IMR-90 (cell line): Measurements from ENCODE around the gene MTMR11. TPM values are rescaled to one million over a fixed set of nuclear protein-coding genes. Genes with fewer than 3 reads are reported as not detected.

ENCODE experiments used
- ATAC-seq: fragments of 200-7000 bp; cut with Tn5 transposase; 2 replicates; pipeline ENCODE4 v1.9.1; 2020; ENCODE audit warnings: low read depth, mild to moderate bottlenecking, moderate library complexity
- BruUV-seq: library from RNA; stranded (reverse); fragments of 400-500 nt; replicated peaks from 2 replicates; lab custom pipeline; 2021; lab: Mats Ljungman, UMichigan
- CTCF ChIA-PET: fragments of 300-600 bp; formaldehyde crosslinking; extraction: SDS; loops from one replicate; lab custom pipeline; 2021; ENCODE audit warnings: antibody characterized with exemption; lab: Yijun Ruan, JAX
- POLR2A ChIA-PET: fragments of 300-600 bp; sonication (Branson Sonifier 250); formaldehyde crosslinking; loops from one replicate; lab custom pipeline; 2022; ENCODE audit warnings: antibody characterized with exemption; ENCODE audit not compliant: unreplicated experiment; lab: Charles Lee
- DNase-seq: peaks from one replicate; pipeline ENCODE4 v3.0.0; 2013
- H2AFZ ChIP-seq: replicated peaks from 2 replicates; pipeline ENCODE3; 2013; ENCODE audit warnings: low read length, mild to moderate bottlenecking; ENCODE audit not compliant: poor library complexity
- H2AK5ac ChIP-seq: 2 replicates; pipeline ENCODE4 v1.6.1; 2013; ENCODE audit warnings: low read depth, low read length, inconsistent platforms
- H2AK9ac ChIP-seq: replicated peaks from 2 replicates; pipeline ENCODE3; 2013; ENCODE audit warnings: mild to moderate bottlenecking, low read depth, low read length, moderate library complexity; ENCODE audit not compliant: poor library complexity
- H2BK120ac ChIP-seq: 2 replicates; pipeline ENCODE4 v1.6.1; 2013; ENCODE audit warnings: low read depth, low read length, inconsistent platforms
- H2BK15ac ChIP-seq: 3 replicates; pipeline ENCODE4 v1.6.1; 2013; ENCODE audit warnings: low read depth, low read length, inconsistent platforms
- H2BK20ac ChIP-seq: 2 replicates; pipeline ENCODE4 v1.6.1; 2013; ENCODE audit warnings: low read depth, mild to moderate bottlenecking, inconsistent platforms, low read length, moderate library complexity
- H2BK5ac ChIP-seq: 2 replicates; pipeline ENCODE4 v1.6.1; 2013; ENCODE audit warnings: mild to moderate bottlenecking, low read depth, low read length, inconsistent platforms; ENCODE audit not compliant: poor library complexity, severe bottlenecking
- H3K14ac ChIP-seq: replicated peaks from 2 replicates; pipeline ENCODE4 v1.6.1; 2013; ENCODE audit warnings: low read depth, low read length, inconsistent platforms
- H3K18ac ChIP-seq: 2 replicates; pipeline ENCODE4 v1.6.1; 2013; ENCODE audit warnings: low read depth, low read length, control low read depth
- H3K23ac ChIP-seq: 2 replicates; pipeline ENCODE4 v1.6.1; 2013; ENCODE audit warnings: low read depth, low read length, inconsistent platforms
- H3K27ac ChIP-seq: 2 replicates; pipeline ENCODE4 v1.5.1; 2013; ENCODE audit warnings: mild to moderate bottlenecking, control low read depth, low read length; ENCODE audit not compliant: insufficient read depth
- H3K27me3 ChIP-seq: 2 replicates; pipeline ENCODE4 v1.6.1; 2013; ENCODE audit warnings: low read length; ENCODE audit not compliant: control insufficient read depth, insufficient read depth
- H3K36me3 ChIP-seq: 2 replicates; pipeline ENCODE4 v1.6.1; 2013; ENCODE audit warnings: low read length, mixed read lengths; ENCODE audit not compliant: control insufficient read depth, insufficient read depth
- H3K4ac ChIP-seq: 2 replicates; pipeline ENCODE4 v1.6.1; 2013; ENCODE audit warnings: low read depth, low read length, inconsistent platforms
- H3K4me1 ChIP-seq: 2 replicates; pipeline ENCODE4 v1.6.1; 2013; ENCODE audit warnings: low read length, mixed read lengths; ENCODE audit not compliant: control insufficient read depth, insufficient read depth
- H3K4me2 ChIP-seq: 2 replicates; pipeline ENCODE4 v1.6.1; 2013; ENCODE audit warnings: low read depth, mild to moderate bottlenecking, control low read depth, low read length, moderate library complexity
- H3K4me3 ChIP-seq: 2 replicates; pipeline ENCODE4 v1.5.1; 2013; ENCODE audit warnings: low read depth, mild to moderate bottlenecking, control low read depth, low read length, moderate library complexity; ENCODE audit not compliant: insufficient read depth
- H3K56ac ChIP-seq: 2 replicates; pipeline ENCODE4 v1.6.1; 2013; ENCODE audit warnings: low read length, inconsistent platforms; ENCODE audit not compliant: insufficient read depth; ENCODE audit errors: extremely low read depth
- H3K79me1 ChIP-seq, 2 experiments: 2 replicates each; pipeline ENCODE4 v1.6.1; 2013; ENCODE audit warnings: low read length in 2 of 2, inconsistent platforms in 1 of 2, low read depth in 1 of 2
- H3K9ac ChIP-seq: 2 replicates; pipeline ENCODE4 v1.6.1; 2013; ENCODE audit warnings: low read depth, low read length, control low read depth
- H3K9me1 ChIP-seq: 2 replicates; pipeline ENCODE4 v1.6.1; 2013; ENCODE audit warnings: low read length, inconsistent platforms; ENCODE audit not compliant: insufficient read depth
- H3K9me3 ChIP-seq: 2 replicates; pipeline ENCODE4 v1.6.1; 2013; ENCODE audit warnings: low read length; ENCODE audit not compliant: control insufficient read depth, insufficient read depth
- H4K20me1 ChIP-seq: 2 replicates; pipeline ENCODE4 v1.6.1; 2013; ENCODE audit warnings: low read length, inconsistent platforms; ENCODE audit not compliant: insufficient read depth
- H4K5ac ChIP-seq: 2 replicates; pipeline ENCODE4 v1.6.1; 2013; ENCODE audit warnings: mild to moderate bottlenecking, low read depth, low read length, control low read depth
- H4K8ac ChIP-seq, 2 experiments: 2 replicates each; pipeline ENCODE4 v1.6.1; 2013; ENCODE audit warnings: low read depth in 2 of 2, low read length in 2 of 2, control low read depth in 1 of 2, inconsistent platforms in 1 of 2
- H4K91ac ChIP-seq: 2 replicates; pipeline ENCODE4 v1.6.1; 2013; ENCODE audit warnings: low read depth, low read length, inconsistent platforms; ENCODE audit not compliant: insufficient read depth
- CHD1 ChIP-seq: IDR thresholded peaks from 2 replicates; pipeline ENCODE4 v1.6.1; 2012; ENCODE audit warnings: low read depth, low read length, improper control_type of control experiment
- CTCF ChIP-seq: conservative IDR thresholded peaks from 2 replicates; pipeline ENCODE4 v1.5.1; 2012; ENCODE audit warnings: mild to moderate bottlenecking, low read depth, low read length, improper control_type of control experiment
- ELK1 ChIP-seq: fragments of 150-350 bp; IDR thresholded peaks from 2 replicates; pipeline ENCODE4 v1.6.1; 2016; ENCODE audit warnings: low read depth, mild to moderate bottlenecking, low read length, moderate library complexity, borderline replicate concordance
- FOS ChIP-seq: fragments of 150-350 bp; IDR thresholded peaks from 2 replicates; pipeline ENCODE4 v1.6.1; 2016; ENCODE audit warnings: low read depth, low read length
- MAZ ChIP-seq: IDR thresholded peaks from 2 replicates; pipeline ENCODE4 v1.6.1; 2012; ENCODE audit warnings: low read depth, mild to moderate bottlenecking, low read length, improper control_type of control experiment, moderate library complexity, borderline replicate concordance
- MXI1 ChIP-seq: IDR thresholded peaks from 2 replicates; pipeline ENCODE4 v1.6.1; 2012; ENCODE audit warnings: low read depth, mild to moderate bottlenecking, low read length, moderate library complexity, borderline replicate concordance
- POLR2A ChIP-seq: IDR thresholded peaks from 2 replicates; pipeline ENCODE4 v1.6.1; 2012; ENCODE audit warnings: mild to moderate bottlenecking, low read depth, low read length
- RAD21 ChIP-seq: IDR thresholded peaks from 2 replicates; pipeline ENCODE4 v1.6.1; 2012; ENCODE audit warnings: low read length, improper control_type of control experiment
- RCOR1 ChIP-seq: IDR thresholded peaks from 2 replicates; pipeline ENCODE4 v1.6.1; 2012; ENCODE audit warnings: mild to moderate bottlenecking, low read length, improper control_type of control experiment; ENCODE audit not compliant: insufficient replicate concordance
- RFX5 ChIP-seq: IDR thresholded peaks from 2 replicates; pipeline ENCODE4 v1.8.0; 2012; ENCODE audit warnings: low read depth, mild to moderate bottlenecking, low read length, moderate library complexity
- SMC3 ChIP-seq: fragments of 150-350 bp; IDR thresholded peaks from 2 replicates; pipeline ENCODE4 v1.6.1; 2016; ENCODE audit warnings: low read depth, mild to moderate bottlenecking, antibody characterized with exemption, low read length, moderate library complexity
- USF2 ChIP-seq: fragments of 150-350 bp; IDR thresholded peaks from 2 replicates; pipeline ENCODE4 v1.6.1; 2017; ENCODE audit warnings: mild to moderate bottlenecking, antibody characterized with exemption, low read length, low read depth
- WGBS, 2 experiments: methylation state at CpG; one replicate each; pipeline versions ENCODE4 v1.1.5 to v1.1.7; 2013; ENCODE audit warnings: missing lambda C conversion rate in 2 of 2; ENCODE audit not compliant: insufficient read length in 1 of 2; ENCODE audit errors: extremely low coverage in 2 of 2; 5-methylcytosine and 5-hydroxymethylcytosine counted together
- dilution Hi-C: fragments of 300-500 bp; cut with HindIII; formaldehyde crosslinking; loops from one replicate; pipeline ENCODE4 v1.14.3; 2018; ENCODE audit warnings: low sequenced_read_pairs; ENCODE audit not compliant: unreplicated experiment
- in situ Hi-C: fragments of 300-500 bp; cut with MboI; formaldehyde crosslinking; loops from 3 replicates; pipeline ENCODE4 v1.14.3; 2019; ENCODE audit warnings: low sequenced_read_pairs, inconsistent platforms, mixed read lengths
- intact Hi-C: fragments of 100-400 bp; cut with micrococcal nuclease; formaldehyde crosslinking; loops from 2 replicates; pipeline ENCODE4 v1.10.0; 2022
- polyA plus RNA-seq, 3 experiments: library from polyadenylated mRNA; depleted of rRNA; stranded (reverse); fragments of >200 nt; gene quantifications; 2 replicates each; pipeline ENCODE4 v1.2.3, GENCODE V29; 2012; ENCODE audit warnings: low replicate concordance in 1 of 3
- total RNA-seq: library from RNA; depleted of rRNA; stranded (reverse); fragments of >200 nt; gene quantifications from 2 replicates; pipeline ENCODE4 v1.2.3, GENCODE V29; 2012

MTMR11 gene
- total and polyA plus RNA-seq, 2 of the 4 experiments (the other 2 are of a cell fraction): 2.0 to 14.6 TPM

- H3K9me3 ChIP-seq: no peaks in the 10 kb centered on the region
- BruUV-seq: TSS peak; percentile 97
- peak overlapping the region; percentile 50 for H3K4me3 ChIP-seq
- peaks cover 15% of the 10 kb centered on the region for H4K20me1 ChIP-seq
- H3K27ac ChIP-seq: peak overlapping the region; percentile 91
- ChIA-PET CTCF (interaction anchor here (1.3 kb wide), 1 partner anchor 164 kb away, joined by 4 read pairs; no protein-coding TSS in a partner anchor), POLR2A (interaction anchor here (0.6 to 2.9 kb wide), 9 partner anchors 16 to 724 kb away, joined by 3 to 16 read pairs (median 5); no protein-coding TSS in a partner anchor)
- peak overlapping the region; percentile 46; the same call in 1 of the 2 replicates for H3K14ac ChIP-seq
- no peak overlapping the region for H3K23ac ChIP-seq
- H3K4me1 ChIP-seq: peaks cover 3% of the 10 kb centered on the region; the same call in 1 of the 2 replicates
- peak overlapping the region; percentile 44; the same call in 1 of the 2 replicates for H3K18ac ChIP-seq
- no peak overlapping the region for H2BK15ac ChIP-seq
- no peaks in the 10 kb centered on the region for H3K9me1 ChIP-seq
- H3K36me3 ChIP-seq: no peaks in the 10 kb centered on the region
- no peak overlapping the region for H2BK120ac ChIP-seq
- peak; percentile 100 for DNase-seq
- H2AFZ ChIP-seq: no peak overlapping the region
- H3K9ac ChIP-seq: peak overlapping the region; percentile 84
- peak overlapping the region in 1 of 2 experiments; percentile 75; a peak in 2 of 4 replicates for H4K8ac ChIP-seq
- in situ Hi-C loops (no loop called here), intact Hi-C loops (no loop called here), dilution Hi-C loops (no loop called here)
- H2AK9ac ChIP-seq: no peak overlapping the region
- ATAC-seq: peak; percentile 76
- peak overlapping the region; percentile 75; the same call in 1 of the 2 replicates for H2AK5ac ChIP-seq
- no peaks in the 10 kb centered on the region for H3K27me3 ChIP-seq
- WGBS, 2 experiments: 0% methylated on average over 22 of the region's 62 CpGs; no CpG with 5 or more reads in 1 of the 2 experiments
- H4K5ac ChIP-seq: 0 out of 2 replicates have a peak overlapping the region, but pooled peaks have one; percentile 39
- peak overlapping the region; percentile 84 for H3K4me2 ChIP-seq
- H2BK5ac ChIP-seq: peak overlapping the region; percentile 89
- peaks cover 3 to 19% of the 10 kb centered on the region in 2 experiments for H3K79me1 ChIP-seq
- peak overlapping the region; percentile 69 for H3K4ac ChIP-seq
- 0 out of 2 replicates have a peak overlapping the region, but pooled peaks have one; percentile 41 for H4K91ac ChIP-seq
- no peak overlapping the region for H2BK20ac ChIP-seq
- H3K56ac ChIP-seq: 0 out of 2 replicates have a peak overlapping the region, but pooled peaks have one; percentile 0
- TF ChIP-seq MAZ: peak; percentile 77; the same call in 1 of the 2 replicates
- no peak for TF ChIP-seq ELK1
- TF ChIP-seq FOS: no peak
- TF ChIP-seq POLR2A: peak; percentile 97
- TF ChIP-seq CHD1: peak; percentile 94; the same call in 1 of the 2 replicates
- 0 out of 2 replicates have a peak, but pooled peaks have one; percentile 10 for TF ChIP-seq SMC3
- no peak for TF ChIP-seq CTCF
- peak; percentile 11 for TF ChIP-seq RCOR1
- TF ChIP-seq USF2: no peak
- 0 out of 2 replicates have a peak, but pooled peaks have one; percentile 15 for TF ChIP-seq MXI1
- no peak for TF ChIP-seq RAD21
- no peak for TF ChIP-seq RFX5
Measured at GRCh38 chr1:149886396-149887195, 50.1 kb downstream of the MTMR11 start.
